Muscle layer of colon (tissue), 2 donors: ENCODE data around the gene CXCL1.

Experiments used
- H3K27ac ChIP-seq: one replicate; pipeline ENCODE4 v1.7.0; 2013; ENCODE audit warnings: low read depth, mild to moderate bottlenecking, low read length, moderate library complexity
- H3K27me3 ChIP-seq, 2 donors: one replicate each; pipeline ENCODE4 v1.7.0; 2013; ENCODE audit warnings: low read length in 2 of 2, mild to moderate bottlenecking in 2 of 2; ENCODE audit not compliant: insufficient read depth in 2 of 2, control insufficient read depth in 1 of 2
- H3K36me3 ChIP-seq: one replicate; pipeline ENCODE4 v1.7.0; 2013; ENCODE audit warnings: mild to moderate bottlenecking, low read length; ENCODE audit not compliant: insufficient read depth
- H3K4me1 ChIP-seq: one replicate; pipeline ENCODE4 v1.7.0; 2013; ENCODE audit warnings: mild to moderate bottlenecking, low read length; ENCODE audit not compliant: insufficient read depth
- H3K4me3 ChIP-seq, 2 donors: one replicate each; pipeline ENCODE4 v1.7.0; 2013; ENCODE audit warnings: low read length in 2 of 2, low read depth in 1 of 2, mild to moderate bottlenecking in 1 of 2, moderate library complexity in 1 of 2
- H3K9ac ChIP-seq: one replicate; pipeline ENCODE4 v1.7.0; 2013; ENCODE audit warnings: low read length
- H3K9me3 ChIP-seq: one replicate; pipeline ENCODE4 v1.7.0; 2013; ENCODE audit warnings: mild to moderate bottlenecking, low read length
- donor health status: abdominal sarcoma.
- donor health status: Adenocarcinoma of cecum.

Gene CXCL1

DNA sequence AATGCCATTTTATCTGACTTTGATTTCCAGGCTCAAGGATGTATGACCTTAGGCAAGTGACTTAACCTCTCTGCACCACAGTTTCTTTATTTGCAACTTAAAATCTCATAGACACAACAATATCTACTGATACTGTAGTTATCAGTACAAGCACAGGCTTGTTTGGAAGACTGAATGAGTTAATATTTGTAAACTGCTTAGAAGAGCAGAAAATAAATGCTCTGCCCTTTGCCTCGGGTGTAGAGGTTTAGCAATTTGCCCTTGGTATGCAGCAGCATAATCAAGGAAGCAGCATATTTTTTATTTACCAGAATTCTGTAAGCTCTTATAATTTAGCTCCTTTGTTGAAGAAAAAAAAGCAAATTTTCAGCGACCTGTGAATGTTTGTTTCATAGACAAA is 2.9 kb upstream of the CXCL1 start:
- H3K9ac ChIP-seq = no peak overlapping the region
- H3K27ac ChIP-seq = no peak overlapping the region
- no peaks in the 10 kb centered on the region for H3K9me3 ChIP-seq
- no peaks in the 10 kb centered on the region for H3K4me1 ChIP-seq
- no peaks in the 10 kb centered on the region for H3K36me3 ChIP-seq
- H3K27me3 ChIP-seq = peaks cover 0 to 15% of the 10 kb centered on the region in 2 donors
- no peak overlapping the region for H3K4me3 ChIP-seq

DNA sequence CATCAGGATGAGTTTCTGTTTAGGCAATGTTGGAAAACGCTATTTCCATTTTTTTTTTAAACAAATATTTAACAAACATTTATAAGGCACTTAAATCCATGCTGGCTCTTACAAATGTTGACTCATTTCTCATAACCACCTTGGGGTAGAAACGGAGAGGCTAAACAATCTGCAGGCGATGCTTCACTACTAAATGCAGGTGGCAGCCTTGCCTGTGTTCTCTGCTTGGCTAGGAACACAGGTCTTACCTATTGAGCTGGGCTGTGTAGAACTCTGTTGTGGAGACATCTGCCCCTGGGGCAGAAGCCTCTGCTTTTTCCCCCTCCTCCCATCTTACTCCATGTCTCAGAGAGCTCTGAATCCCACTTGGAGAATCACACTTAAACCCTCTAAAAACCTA is 1.4 kb upstream of the CXCL1 start:
- Histone ChIP-seq H3K36me3 (no peaks in the 10 kb centered on the region), H3K27ac (no peak overlapping the region), H3K4me1 (no peaks in the 10 kb centered on the region), H3K4me3 (no peak overlapping the region), H3K27me3 (peaks cover 0 to 15% of the 10 kb centered on the region in 2 donors), H3K9ac (no peak overlapping the region), H3K9me3 (no peaks in the 10 kb centered on the region)

- Histone ChIP-seq H3K27me3 (peaks cover 0 to 15% of the 10 kb centered on the region in 2 donors), H3K9me3 (no peaks in the 10 kb centered on the region), H3K4me3 (peak overlapping the region; percentile 63 to 73), H3K27ac (peak overlapping the region; percentile 16), H3K36me3 (no peaks in the 10 kb centered on the region), H3K4me1 (no peaks in the 10 kb centered on the region), H3K9ac (no peak overlapping the region)
These were observed 725 bp upstream of the CXCL1 start for GRCh38 chr4:73868206-73869129.

DNA sequence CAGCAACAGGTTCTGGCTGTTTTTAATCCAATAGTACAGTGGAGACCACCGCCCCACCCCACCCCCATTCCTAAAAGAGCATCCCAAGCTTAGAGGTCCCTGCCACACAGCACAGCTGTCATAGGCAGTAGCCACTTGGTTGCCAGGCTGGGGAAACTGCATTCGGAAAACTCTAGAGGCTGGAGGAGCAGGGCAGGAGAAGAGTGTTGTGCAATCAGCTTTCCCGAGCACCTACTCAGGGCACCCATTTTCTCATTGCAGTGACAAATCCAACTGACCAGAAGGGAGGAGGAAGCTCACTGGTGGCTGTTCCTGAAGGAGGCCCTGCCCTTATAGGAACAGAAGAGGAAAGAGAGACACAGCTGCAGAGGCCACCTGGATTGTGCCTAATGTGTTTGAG is 1.1 kb downstream of the CXCL1 start:
- Histone ChIP-seq H3K9ac (no peak overlapping the region), H3K4me3 (no peak overlapping the region), H3K9me3 (no peaks in the 10 kb centered on the region), H3K4me1 (no peaks in the 10 kb centered on the region), H3K27ac (no peak overlapping the region), H3K27me3 (peaks cover 0 to 15% of the 10 kb centered on the region in 2 donors), H3K36me3 (no peaks in the 10 kb centered on the region)

DNA sequence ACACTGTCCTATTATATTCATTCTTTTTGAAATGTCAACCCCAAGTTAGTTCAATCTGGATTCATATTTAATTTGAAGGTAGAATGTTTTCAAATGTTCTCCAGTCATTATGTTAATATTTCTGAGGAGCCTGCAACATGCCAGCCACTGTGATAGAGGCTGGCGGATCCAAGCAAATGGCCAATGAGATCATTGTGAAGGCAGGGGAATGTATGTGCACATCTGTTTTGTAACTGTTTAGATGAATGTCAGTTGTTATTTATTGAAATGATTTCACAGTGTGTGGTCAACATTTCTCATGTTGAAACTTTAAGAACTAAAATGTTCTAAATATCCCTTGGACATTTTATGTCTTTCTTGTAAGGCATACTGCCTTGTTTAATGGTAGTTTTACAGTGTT is 1.6 kb downstream of the CXCL1 start:
- no peak overlapping the region for H3K4me3 ChIP-seq
- no peak overlapping the region for H3K9ac ChIP-seq
- H3K36me3 ChIP-seq = no peaks in the 10 kb centered on the region
- H3K27ac ChIP-seq = no peak overlapping the region
- no peaks in the 10 kb centered on the region for H3K9me3 ChIP-seq
- H3K27me3 ChIP-seq = peaks cover 0 to 15% of the 10 kb centered on the region in 2 donors
- H3K4me1 ChIP-seq = no peaks in the 10 kb centered on the region

DNA sequence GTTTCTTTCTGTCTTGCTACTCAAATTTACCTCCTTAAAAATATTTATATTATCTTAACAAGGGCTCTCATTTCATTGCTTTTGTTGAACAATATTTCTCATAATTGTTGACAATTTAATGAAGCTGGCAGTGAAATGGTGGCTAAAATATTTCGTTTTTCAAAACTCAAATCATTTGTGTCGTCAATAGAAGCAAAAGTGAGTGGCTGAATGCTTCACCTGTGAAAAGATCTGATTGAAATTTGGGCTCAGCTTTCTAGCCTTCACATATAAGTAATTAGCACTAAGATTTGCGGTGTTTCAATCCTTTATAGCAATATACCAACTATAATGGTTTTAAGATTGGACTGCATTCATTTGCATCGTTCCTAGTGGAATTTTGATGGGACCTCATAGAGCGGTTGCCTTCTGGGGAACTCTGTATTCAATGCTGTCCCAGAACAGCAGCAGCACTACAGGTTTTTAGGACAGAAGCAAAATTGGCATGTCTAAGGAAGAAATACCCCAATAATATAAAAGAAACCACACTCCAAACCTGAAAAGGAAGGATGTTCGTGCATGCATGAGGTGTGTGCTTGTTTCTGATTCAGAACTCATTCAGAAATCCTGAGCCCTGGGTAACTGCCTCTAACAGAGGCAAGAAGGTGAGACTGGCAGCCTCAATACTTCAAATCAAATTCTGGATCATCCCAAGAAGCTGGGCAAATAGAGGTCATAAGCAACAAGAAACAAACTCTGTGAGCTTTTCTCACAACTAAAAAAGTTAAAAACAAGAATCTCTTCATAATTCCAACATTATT is 2.5 kb downstream of the CXCL1 start:
- no peaks in the 10 kb centered on the region for H3K4me1 ChIP-seq
- H3K27ac ChIP-seq = no peak overlapping the region
- H3K9me3 ChIP-seq = no peaks in the 10 kb centered on the region
- no peaks in the 10 kb centered on the region for H3K36me3 ChIP-seq
- no peak overlapping the region for H3K4me3 ChIP-seq
- no peak overlapping the region for H3K9ac ChIP-seq
- peaks cover 0 to 15% of the 10 kb centered on the region in 2 donors for H3K27me3 ChIP-seq

DNA sequence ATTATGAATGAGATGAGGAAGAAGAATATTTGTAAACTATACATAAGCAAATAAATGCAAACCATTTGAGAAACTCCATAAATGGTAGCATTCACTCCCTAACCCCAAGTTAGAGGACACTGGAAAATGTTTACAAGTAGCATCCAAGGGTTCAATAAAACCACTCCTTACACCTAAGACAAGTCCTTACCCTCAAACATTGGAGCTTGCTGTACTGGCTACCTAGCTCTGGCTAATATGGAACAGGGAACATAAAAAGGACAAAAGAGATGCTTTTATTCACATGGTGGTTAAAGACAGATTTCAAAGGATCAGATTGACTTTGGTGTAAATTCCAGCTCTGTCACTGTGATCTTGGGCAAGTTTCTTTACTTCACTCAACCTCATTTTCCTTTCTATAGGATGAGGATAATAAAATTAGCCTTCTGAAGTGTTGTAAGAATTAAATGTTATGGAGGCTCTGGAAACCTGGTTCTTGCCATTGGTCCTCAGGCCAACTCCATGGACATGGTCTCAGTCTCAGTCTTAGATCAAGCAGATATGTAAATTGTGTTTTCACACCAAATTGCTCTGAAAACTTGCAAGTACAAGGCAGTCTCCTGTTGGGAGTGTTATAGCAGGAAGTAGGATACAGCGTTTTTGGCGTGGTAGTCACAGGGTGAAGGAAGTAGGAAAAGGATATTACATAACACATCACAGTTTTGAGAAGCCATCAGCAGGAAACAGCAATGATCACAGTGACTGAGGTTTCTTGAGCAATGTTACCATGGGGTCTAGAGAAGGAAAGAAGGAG is 3.3 kb downstream of the CXCL1 start:
- Histone ChIP-seq H3K27me3 (peaks cover 0 to 15% of the 10 kb centered on the region in 2 donors), H3K4me1 (no peaks in the 10 kb centered on the region), H3K9me3 (no peaks in the 10 kb centered on the region), H3K36me3 (no peaks in the 10 kb centered on the region), H3K27ac (no peak overlapping the region), H3K9ac (no peak overlapping the region), H3K4me3 (no peak overlapping the region)

DNA sequence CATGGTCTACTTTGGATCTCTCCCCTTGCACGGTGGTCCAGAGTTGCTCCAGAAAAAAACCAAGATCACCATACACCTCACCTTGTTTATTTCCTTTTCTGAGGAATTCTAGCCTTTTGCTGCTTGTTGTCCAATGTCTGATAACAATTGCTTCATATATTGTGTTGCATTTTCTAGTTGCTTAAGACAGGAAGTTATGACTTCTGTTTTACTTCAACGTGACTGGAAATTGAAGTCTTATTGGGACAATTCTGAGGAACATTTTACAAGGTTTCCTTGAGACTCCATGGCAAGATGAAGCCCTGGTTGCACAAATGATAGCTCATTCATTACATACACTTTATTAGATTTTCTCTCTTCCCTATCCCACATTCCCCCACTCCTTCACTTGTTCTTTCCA is 5.2 kb downstream of the CXCL1 start:
- Histone ChIP-seq H3K9me3 (no peaks in the 10 kb centered on the region), H3K36me3 (no peaks in the 10 kb centered on the region), H3K27me3 (peaks cover 0 to 9% of the 10 kb centered on the region in 2 donors), H3K4me3 (no peak overlapping the region), H3K4me1 (no peaks in the 10 kb centered on the region), H3K9ac (no peak overlapping the region), H3K27ac (no peak overlapping the region)

- H3K27me3 ChIP-seq = peaks cover 0 to under 1% of the 10 kb centered on the region in 2 donors
- no peaks in the 10 kb centered on the region for H3K36me3 ChIP-seq
- no peak overlapping the region for H3K27ac ChIP-seq
- no peak overlapping the region for H3K4me3 ChIP-seq
- no peaks in the 10 kb centered on the region for H3K9me3 ChIP-seq
- H3K4me1 ChIP-seq = no peaks in the 10 kb centered on the region
- H3K9ac ChIP-seq = no peak overlapping the region
These were observed 6.2 kb downstream of the CXCL1 start for GRCh38 chr4:73875401-73875800.

- Histone ChIP-seq H3K9ac (no peak overlapping the region), H3K9me3 (no peaks in the 10 kb centered on the region), H3K4me1 (no peaks in the 10 kb centered on the region), H3K27ac (no peak overlapping the region), H3K27me3 (no peaks in the 10 kb centered on the region), H3K4me3 (no peak overlapping the region), H3K36me3 (no peaks in the 10 kb centered on the region)
These were observed 14.1 kb downstream of the CXCL1 start for GRCh38 chr4:73883306-73883705.
